ENCODE results near the gene CXCR2.

DNA sequence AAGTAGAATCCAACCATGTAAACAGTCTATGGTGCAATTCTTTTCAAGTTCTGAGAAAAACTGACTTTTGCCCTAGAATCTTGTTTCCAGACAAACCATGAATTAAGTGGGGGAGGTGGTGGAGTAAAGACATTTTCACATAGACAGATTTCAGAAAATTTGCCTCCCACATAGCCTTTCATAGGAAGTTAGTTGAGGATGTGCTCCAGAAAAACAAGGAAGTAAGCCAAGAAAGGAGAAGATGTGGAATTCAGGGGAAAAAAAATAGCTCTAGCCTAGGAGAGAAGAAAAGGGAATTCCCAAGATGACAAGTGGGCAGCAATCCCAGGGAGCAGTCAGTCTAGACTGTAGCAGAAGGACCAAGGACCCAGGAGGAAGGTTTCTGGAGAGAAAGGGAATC is 39.4 kb upstream of the CXCR2 start:
- TF ChIP-seq, protein P1, sequence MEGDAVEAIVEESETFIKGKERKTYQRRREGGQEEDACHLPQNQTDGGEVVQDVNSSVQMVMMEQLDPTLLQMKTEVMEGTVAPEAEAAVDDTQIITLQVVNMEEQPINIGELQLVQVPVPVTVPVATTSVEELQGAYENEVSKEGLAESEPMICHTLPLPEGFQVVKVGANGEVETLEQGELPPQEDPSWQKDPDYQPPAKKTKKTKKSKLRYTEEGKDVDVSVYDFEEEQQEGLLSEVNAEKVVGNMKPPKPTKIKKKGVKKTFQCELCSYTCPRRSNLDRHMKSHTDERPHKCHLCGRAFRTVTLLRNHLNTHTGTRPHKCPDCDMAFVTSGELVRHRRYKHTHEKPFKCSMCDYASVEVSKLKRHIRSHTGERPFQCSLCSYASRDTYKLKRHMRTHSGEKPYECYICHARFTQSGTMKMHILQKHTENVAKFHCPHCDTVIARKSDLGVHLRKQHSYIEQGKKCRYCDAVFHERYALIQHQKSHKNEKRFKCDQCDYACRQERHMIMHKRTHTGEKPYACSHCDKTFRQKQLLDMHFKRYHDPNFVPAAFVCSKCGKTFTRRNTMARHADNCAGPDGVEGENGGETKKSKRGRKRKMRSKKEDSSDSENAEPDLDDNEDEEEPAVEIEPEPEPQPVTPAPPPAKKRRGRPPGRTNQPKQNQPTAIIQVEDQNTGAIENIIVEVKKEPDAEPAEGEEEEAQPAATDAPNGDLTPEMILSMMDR (IDR thresholded peaks at IDR 0.05; ENCODE audit: insufficient read depth, low read length, poor library complexity, severe bottlenecking): no peak
- TF ChIP-seq EZH2phosphoT487 (conservative IDR thresholded peaks at IDR 0.05; ENCODE audit: low read length): no peak
